ENCODE data around the gene PSMD2. TPM values are rescaled to one million over a fixed set of nuclear protein-coding genes. Genes with fewer than 3 reads are reported as not detected.
A peak's percentile ranks its signal among the peaks of the same experiment; 100 is the strongest.

The PSMD2 gene
- total RNA-seq, 1 experiment from 2014 or later, result 359 TPM

DNA sequence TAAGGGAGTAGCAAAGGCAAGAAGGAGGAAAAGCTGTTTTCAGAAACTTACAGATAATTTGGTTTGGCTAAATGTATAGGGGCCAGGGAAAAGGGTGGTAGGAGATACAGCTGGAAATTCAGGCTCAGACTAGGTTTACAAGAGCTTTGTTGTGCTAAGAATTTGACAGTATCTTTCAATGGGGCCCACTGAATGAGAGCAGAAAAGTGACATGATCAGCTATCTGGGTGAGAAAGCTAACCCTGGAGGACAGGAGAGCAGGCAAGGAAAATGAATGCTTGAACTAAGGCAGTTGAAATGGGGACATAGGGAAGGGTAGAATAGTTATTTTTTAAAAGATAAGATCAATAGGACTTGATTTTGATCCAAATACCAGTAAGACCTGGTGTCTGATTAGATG lies 12.6 kb downstream of the PSMD2 start:
- ATAC-seq, result no peak
- Mint-ChIP-seq H3K27ac (peak overlapping the region; percentile 67), H3K4me3 (no peak overlapping the region), H3K4me1 (peaks cover 9% of the 10 kb centered on the region), H3K27me3 (ENCODE audit: low read depth) (no peaks in the 10 kb centered on the region), H3K36me3 (peaks cover 36% of the 10 kb centered on the region), H3K9me3 (no peaks in the 10 kb centered on the region)
- no peak for DNase-seq (ENCODE audit: low spot score)
- TF ChIP-seq, protein P1, sequence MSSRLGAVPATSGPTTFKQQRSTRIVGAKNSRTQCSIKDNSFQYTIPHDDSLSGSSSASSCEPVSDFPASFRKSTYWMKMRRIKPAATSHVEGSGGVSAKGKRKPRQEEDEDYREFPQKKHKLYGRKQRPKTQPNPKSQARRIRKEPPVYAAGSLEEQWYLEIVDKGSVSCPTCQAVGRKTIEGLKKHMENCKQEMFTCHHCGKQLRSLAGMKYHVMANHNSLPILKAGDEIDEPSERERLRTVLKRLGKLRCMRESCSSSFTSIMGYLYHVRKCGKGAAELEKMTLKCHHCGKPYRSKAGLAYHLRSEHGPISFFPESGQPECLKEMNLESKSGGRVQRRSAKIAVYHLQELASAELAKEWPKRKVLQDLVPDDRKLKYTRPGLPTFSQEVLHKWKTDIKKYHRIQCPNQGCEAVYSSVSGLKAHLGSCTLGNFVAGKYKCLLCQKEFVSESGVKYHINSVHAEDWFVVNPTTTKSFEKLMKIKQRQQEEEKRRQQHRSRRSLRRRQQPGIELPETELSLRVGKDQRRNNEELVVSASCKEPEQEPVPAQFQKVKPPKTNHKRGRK (CRISPR knock-in tag; IDR thresholded peaks at IDR 0.05; ENCODE audit: borderline replicate concordance), result no peak
- TF ChIP-seq ESRRA (CRISPR knock-in tag; IDR thresholded peaks at IDR 0.05; ENCODE audit: borderline replicate concordance), result no peak
- TF ChIP-seq FOXP1 (CRISPR knock-in tag; IDR thresholded peaks at IDR 0.05; ENCODE audit: borderline replicate concordance), result no peak
- TF ChIP-seq ATF1 (CRISPR knock-in tag; IDR thresholded peaks at IDR 0.05), result no peak
- no peak for TF ChIP-seq JAZF1 (CRISPR knock-in tag; IDR thresholded peaks at IDR 0.05)
- TF ChIP-seq NR1H2 (CRISPR knock-in tag; IDR thresholded peaks at IDR 0.05), result no peak
- no peak for TF ChIP-seq E2F4 (CRISPR knock-in tag; IDR thresholded peaks at IDR 0.05; ENCODE audit: borderline replicate concordance, low read depth)
- no peak for TF ChIP-seq GTF2I (CRISPR knock-in tag; conservative IDR thresholded peaks at IDR 0.05)
- no peak for TF ChIP-seq ZNF219 (CRISPR knock-in tag; IDR thresholded peaks at IDR 0.05; ENCODE audit: borderline replicate concordance)
- no peak for TF ChIP-seq SMAD3 (CRISPR knock-in tag; IDR thresholded peaks at IDR 0.05; ENCODE audit: borderline replicate concordance)
- no peak for TF ChIP-seq ZNF423 (CRISPR knock-in tag; IDR thresholded peaks at IDR 0.05)
- no peak for TF ChIP-seq ZNF317 (CRISPR knock-in tag; IDR thresholded peaks at IDR 0.05; ENCODE audit: borderline replicate concordance, low read depth)
- ChIA-PET POLR2A (no interaction called here), CTCF (interaction anchor here (1.2 kb wide), 1 partner anchor 135 kb away, joined by 3 read pairs; no protein-coding TSS in a partner anchor)

GRCh38 chr3:184314363-184314699 lies 15.3 kb downstream of the PSMD2 start, which contains the start of gene EIF4G1:
EIF4G1 (plus strand) TSS chr3:184314606; CDS start chr3:184315797, 1,191 bp downstream.
- POLR2A ChIA-PET, result no interaction called here
- peak within 1 kb of the TSS; percentile 79 for H3K4me3 Mint-ChIP-seq
- H3K4me1 Mint-ChIP-seq, result peaks cover 24% of the 10 kb centered on the region
- H3K27me3 Mint-ChIP-seq (ENCODE audit: low read depth), result no peaks in the 10 kb centered on the region
- DNase-seq (ENCODE audit: low spot score) (peak; percentile 89), ATAC-seq (peak; percentile 79)
- H3K9me3 Mint-ChIP-seq, result no peaks in the 10 kb centered on the region
- no peak for TF ChIP-seq CREB1 (CRISPR knock-in tag; IDR thresholded peaks at IDR 0.05)
- peak; percentile 55 for TF ChIP-seq FOXK1 (CRISPR knock-in tag; IDR thresholded peaks at IDR 0.05)
- peak; percentile 85 for TF ChIP-seq SP1 (CRISPR knock-in tag; conservative IDR thresholded peaks at IDR 0.05)
- TF ChIP-seq, protein P2, sequence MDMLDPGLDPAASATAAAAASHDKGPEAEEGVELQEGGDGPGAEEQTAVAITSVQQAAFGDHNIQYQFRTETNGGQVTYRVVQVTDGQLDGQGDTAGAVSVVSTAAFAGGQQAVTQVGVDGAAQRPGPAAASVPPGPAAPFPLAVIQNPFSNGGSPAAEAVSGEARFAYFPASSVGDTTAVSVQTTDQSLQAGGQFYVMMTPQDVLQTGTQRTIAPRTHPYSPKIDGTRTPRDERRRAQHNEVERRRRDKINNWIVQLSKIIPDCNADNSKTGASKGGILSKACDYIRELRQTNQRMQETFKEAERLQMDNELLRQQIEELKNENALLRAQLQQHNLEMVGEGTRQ (CRISPR knock-in tag; IDR thresholded peaks at IDR 0.05), result peak; percentile 98
- TF ChIP-seq, protein P3, sequence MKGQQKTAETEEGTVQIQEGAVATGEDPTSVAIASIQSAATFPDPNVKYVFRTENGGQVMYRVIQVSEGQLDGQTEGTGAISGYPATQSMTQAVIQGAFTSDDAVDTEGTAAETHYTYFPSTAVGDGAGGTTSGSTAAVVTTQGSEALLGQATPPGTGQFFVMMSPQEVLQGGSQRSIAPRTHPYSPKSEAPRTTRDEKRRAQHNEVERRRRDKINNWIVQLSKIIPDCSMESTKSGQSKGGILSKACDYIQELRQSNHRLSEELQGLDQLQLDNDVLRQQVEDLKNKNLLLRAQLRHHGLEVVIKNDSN (CRISPR knock-in tag; IDR thresholded peaks at IDR 0.05), result peak; percentile 97
- no peak for TF ChIP-seq ZMAT4 (CRISPR knock-in tag; IDR thresholded peaks at IDR 0.05)
- TF ChIP-seq, protein P4, sequence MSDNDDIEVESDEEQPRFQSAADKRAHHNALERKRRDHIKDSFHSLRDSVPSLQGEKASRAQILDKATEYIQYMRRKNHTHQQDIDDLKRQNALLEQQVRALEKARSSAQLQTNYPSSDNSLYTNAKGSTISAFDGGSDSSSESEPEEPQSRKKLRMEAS (CRISPR knock-in tag; IDR thresholded peaks at IDR 0.05), result peak; percentile 69; the same call in 1 of the 2 replicates
- TF ChIP-seq, protein P5, sequence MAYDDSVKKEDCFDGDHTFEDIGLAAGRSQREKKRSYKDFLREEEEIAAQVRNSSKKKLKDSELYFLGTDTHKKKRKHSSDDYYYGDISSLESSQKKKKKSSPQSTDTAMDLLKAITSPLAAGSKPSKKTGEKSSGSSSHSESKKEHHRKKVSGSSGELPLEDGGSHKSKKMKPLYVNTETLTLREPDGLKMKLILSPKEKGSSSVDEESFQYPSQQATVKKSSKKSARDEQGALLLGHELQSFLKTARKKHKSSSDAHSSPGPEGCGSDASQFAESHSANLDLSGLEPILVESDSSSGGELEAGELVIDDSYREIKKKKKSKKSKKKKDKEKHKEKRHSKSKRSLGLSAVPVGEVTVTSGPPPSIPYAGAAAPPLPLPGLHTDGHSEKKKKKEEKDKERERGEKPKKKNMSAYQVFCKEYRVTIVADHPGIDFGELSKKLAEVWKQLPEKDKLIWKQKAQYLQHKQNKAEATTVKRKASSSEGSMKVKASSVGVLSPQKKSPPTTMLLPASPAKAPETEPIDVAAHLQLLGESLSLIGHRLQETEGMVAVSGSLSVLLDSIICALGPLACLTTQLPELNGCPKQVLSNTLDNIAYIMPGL (CRISPR knock-in tag; IDR thresholded peaks at IDR 0.05), result 0 out of 2 replicates have a peak, but pooled peaks have one; percentile 3
- CTCF ChIA-PET, result no interaction called here
- H3K36me3 Mint-ChIP-seq, result peaks cover 27% of the 10 kb centered on the region
- peak within 1 kb of the TSS; percentile 98 for H3K27ac Mint-ChIP-seq

All from WTC11 (cell line).